ENCODE measurements around the gene LEKR1. TPM values are rescaled to one million over a fixed set of nuclear protein-coding genes. Genes with fewer than 3 reads are reported as not detected.

LEKR1 gene
- total RNA-seq, 1 donor from 2014 or later = not detected

GRCh38 chr3:157086775-157087174, 260.6 kb downstream of the LEKR1 start:
- intact Hi-C loops (cut with DNase I) = loop anchor here (1.0 to 10.0 kb wide), 6 partner anchors 412 to 1234 kb away; partner anchors contain the start of genes GMPS, SLC33A1 and TIPARP
- Histone ChIP-seq H3K4me3 (peak overlapping the region in 1 of 2 donors; percentile 17), H3K9me3 (no peaks in the 10 kb centered on the region), H3K27ac (peak overlapping the region; percentile 97), H3K36me3 (no peaks in the 10 kb centered on the region), H3K27me3 (no peaks in the 10 kb centered on the region), H3K4me1 (peaks cover 12 to 30% of the 10 kb centered on the region in 2 donors)
- TF ChIP-seq CTCF (IDR thresholded peaks at IDR 0.05) = no peak
- DNase-seq (ENCODE audit: low spot score in 2 of 2) = no peak

DNA sequence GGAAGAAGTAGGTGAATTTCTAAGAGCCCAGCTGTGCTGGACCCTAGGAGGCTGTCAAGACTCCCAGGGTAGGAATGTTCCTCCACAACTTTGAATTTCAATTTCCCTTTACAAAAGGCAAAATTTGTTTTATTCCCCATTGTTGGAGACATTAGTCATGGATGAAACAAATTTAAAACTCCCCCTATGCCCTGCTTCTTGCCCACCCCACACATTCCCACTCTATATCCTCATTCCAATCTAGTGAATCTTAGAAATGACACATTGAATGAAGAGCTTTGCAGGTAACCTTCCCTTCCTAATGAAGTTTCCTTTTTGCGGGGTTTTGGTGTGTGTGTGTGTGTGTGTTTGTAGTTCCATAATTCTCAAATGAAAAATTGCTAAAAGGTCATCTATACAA, 261.2 kb downstream of the LEKR1 start:
- Histone ChIP-seq H3K4me1 (peaks cover 12 to 30% of the 10 kb centered on the region in 2 donors), H3K9me3 (no peaks in the 10 kb centered on the region), H3K4me3 (no peak overlapping the region), H3K27ac (peak overlapping the region; percentile 97), H3K27me3 (no peaks in the 10 kb centered on the region), H3K36me3 (no peaks in the 10 kb centered on the region)
- TF ChIP-seq CTCF (IDR thresholded peaks at IDR 0.05) = no peak
- no peak for DNase-seq (ENCODE audit: low spot score in 2 of 2)
- intact Hi-C loops (cut with DNase I) = loop anchor here (5.0 to 10.0 kb wide), 5 partner anchors 550 to 1235 kb away; partner anchors contain the start of genes GMPS and SLC33A1

DNA sequence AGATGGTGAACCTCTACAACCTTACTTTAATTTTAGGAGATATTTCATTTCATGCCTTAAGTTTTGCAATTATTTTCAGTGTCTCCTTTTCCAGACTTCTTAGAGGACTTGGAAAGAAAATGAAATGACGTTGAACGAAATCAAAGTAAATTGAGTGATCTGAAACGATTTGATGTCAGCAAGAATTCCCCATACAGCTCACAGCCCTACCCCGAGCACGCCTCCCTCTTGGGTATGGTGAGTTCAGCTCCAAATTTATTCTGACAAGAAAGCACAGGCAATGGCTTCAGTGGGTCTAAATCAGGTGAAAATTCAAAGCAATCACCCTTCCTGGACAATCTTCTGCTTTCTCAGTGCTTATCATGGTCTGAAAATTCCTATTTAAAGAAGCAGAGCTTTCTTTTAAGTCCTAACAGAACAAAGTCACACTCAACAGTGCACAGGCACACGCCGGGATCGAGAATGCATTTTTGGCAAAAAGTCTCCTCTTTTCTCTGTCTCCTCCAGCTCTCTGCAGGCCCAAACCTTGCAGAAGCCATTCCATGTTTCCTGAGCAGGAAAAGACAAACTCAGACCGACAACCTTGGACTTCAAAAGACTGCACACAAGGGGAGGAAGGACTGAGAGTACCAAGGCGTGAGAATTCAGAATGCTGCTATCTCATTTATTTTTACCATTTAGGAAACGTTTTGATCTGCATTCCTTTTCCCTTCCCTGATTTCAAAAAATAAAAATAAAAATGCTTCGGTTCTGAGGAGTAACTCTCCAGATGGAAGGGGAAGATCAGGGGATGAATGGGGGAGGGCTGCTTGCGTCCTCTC, 261.8 kb downstream of the LEKR1 start:
- Histone ChIP-seq H3K4me1 (peaks cover 12 to 31% of the 10 kb centered on the region in 2 donors), H3K9me3 (no peaks in the 10 kb centered on the region), H3K4me3 (peak overlapping the region; percentile 74 to 75), H3K27me3 (no peaks in the 10 kb centered on the region), H3K27ac (peak overlapping the region; percentile 97), H3K36me3 (no peaks in the 10 kb centered on the region)
- TF ChIP-seq CTCF (IDR thresholded peaks at IDR 0.05) = no peak
- intact Hi-C loops (cut with DNase I) = loop anchor here (1.0 to 10.0 kb wide), 8 partner anchors 72 to 1236 kb away; partner anchors contain the start of genes CCNL1, GMPS, SLC33A1 and SSR3
- no peak for DNase-seq (ENCODE audit: low spot score in 2 of 2)

DNA sequence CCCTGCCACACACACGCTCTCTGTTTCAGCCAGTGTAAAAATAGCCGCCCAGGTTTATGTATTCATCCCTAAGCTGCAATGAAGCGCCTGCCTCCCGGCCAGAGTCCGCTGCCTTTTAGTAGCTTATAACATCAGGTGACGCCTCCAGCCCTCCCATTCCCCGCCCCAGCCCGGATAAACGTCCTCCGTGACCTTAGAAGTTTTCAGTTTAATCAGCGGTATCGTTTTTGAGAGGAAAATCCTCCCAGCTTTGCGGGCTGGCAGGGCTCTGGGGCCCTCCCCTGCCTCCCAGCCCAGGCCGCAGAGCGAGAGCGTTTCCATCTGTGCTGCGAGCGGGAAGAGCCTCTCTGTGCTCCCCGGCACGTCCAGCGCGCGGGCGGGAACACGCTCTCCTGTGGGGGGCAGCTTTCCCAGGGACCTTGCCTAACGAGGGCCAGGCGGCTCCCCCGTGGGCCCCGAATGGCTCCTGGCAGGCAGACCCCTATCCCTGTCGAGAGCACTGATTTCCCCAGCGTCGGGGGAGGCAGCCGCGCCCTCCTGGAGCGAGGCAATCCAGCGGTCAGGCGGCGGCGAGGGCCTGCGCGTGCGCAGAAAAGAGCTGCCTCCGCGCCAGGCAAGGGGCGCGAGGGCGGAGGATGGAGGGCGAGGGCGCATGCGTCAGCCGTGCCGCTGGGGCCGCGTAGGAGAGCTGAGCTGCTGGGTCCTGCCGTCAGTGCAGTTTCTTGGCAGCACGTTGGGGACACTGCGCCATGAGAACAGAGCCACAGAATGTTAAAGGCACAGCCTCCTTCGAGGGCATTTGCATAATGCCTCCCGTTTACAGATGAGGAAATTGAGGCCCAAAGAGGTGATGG, 262.7 kb downstream of the LEKR1 start:
- Histone ChIP-seq H3K36me3 (no peaks in the 10 kb centered on the region), H3K27me3 (no peaks in the 10 kb centered on the region), H3K4me3 (peak overlapping the region; percentile 74 to 75), H3K4me1 (peaks cover 12 to 31% of the 10 kb centered on the region in 2 donors), H3K27ac (peak overlapping the region; percentile 97), H3K9me3 (no peaks in the 10 kb centered on the region)
- intact Hi-C loops (cut with DNase I) = loop anchor here (1.0 to 10.0 kb wide), 9 partner anchors 46 to 1237 kb away; partner anchors contain the start of genes CCNL1, GMPS, SLC33A1 and SSR3
- DNase-seq (ENCODE audit: low spot score in 2 of 2) = peak; percentile 88 to 98
- peak in 2 of 3 experiments; percentile 11 to 15 for TF ChIP-seq CTCF (IDR thresholded peaks at IDR 0.05)

- intact Hi-C loops (cut with DNase I) = loop anchor here (1.0 to 10.0 kb wide), 8 partner anchors 46 to 1237 kb away; partner anchors contain the start of genes GMPS, SLC33A1 and SSR3
- no peak for TF ChIP-seq CTCF (IDR thresholded peaks at IDR 0.05)
- peak overlapping the region; percentile 97 for H3K27ac ChIP-seq
- H3K36me3 ChIP-seq = no peaks in the 10 kb centered on the region
- H3K9me3 ChIP-seq = no peaks in the 10 kb centered on the region
- H3K4me1 ChIP-seq = peaks cover 12 to 31% of the 10 kb centered on the region in 2 donors
- DNase-seq (ENCODE audit: low spot score in 2 of 2) = peak in 1 of 2 donors; percentile 72
- peak overlapping the region; percentile 22 to 74 for H3K4me3 ChIP-seq
- H3K27me3 ChIP-seq = no peaks in the 10 kb centered on the region
These were observed 263.5 kb downstream of the LEKR1 start for GRCh38 chr3:157089455-157090221.
